ENCODE data around the gene FGF14.

FGF14 gene

GRCh38 chr13:102394158-102395053 lies 7.4 kb downstream of the FGF14 start:
- Histone ChIP-seq H3K4me1 (ENCODE audit: control insufficient read depth, low read length) (peaks cover 7% of the 10 kb centered on the region), H3K4me2 (ENCODE audit: low read length) (peak overlapping the region; percentile 60)

GRCh38 chr13:102392481-102393209 lies 9.2 kb downstream of the FGF14 start:
- Histone ChIP-seq H3K27ac (ENCODE audit: low read depth, low read length) (no peak overlapping the region), H3K27me3 (ENCODE audit: control insufficient read depth, low read length) (no peaks in the 10 kb centered on the region), H3K4me2 (ENCODE audit: low read length) (no peak overlapping the region), H4K20me1 (ENCODE audit: control insufficient read depth, insufficient read depth, low read depth, low read length) (no peaks in the 10 kb centered on the region), H3K9me2 (replicated peaks; ENCODE audit: control insufficient read depth, low read length) (no peaks in the 10 kb centered on the region), H3K36me3 (ENCODE audit: control insufficient read depth, low read length) (no peaks in the 10 kb centered on the region), H3K4me3 (ENCODE audit: low read length) (no peak overlapping the region), H3K79me2 (ENCODE audit: control insufficient read depth, low read length) (no peaks in the 10 kb centered on the region), H3K4me1 (ENCODE audit: control insufficient read depth, low read length) (peaks cover 7% of the 10 kb centered on the region), H3K9me3 (ENCODE audit: control insufficient read depth, insufficient read depth, low read length) (no peaks in the 10 kb centered on the region), H3F3A (ENCODE audit: control insufficient read depth, insufficient read depth) (no peaks in the 10 kb centered on the region)
- TF ChIP-seq EZH2phosphoT487 (IDR thresholded peaks at IDR 0.05; ENCODE audit: borderline replicate concordance, low read length) (no peak), CTCF (IDR thresholded peaks at IDR 0.05; ENCODE audit: low read depth, low read length, poor library complexity, severe bottlenecking) (no peak)

More at GRCh38 chr13:102394158-102395053, 7.4 kb downstream of the FGF14 start:
- no peaks in the 10 kb centered on the region for H3K27me3 ChIP-seq (ENCODE audit: control insufficient read depth, low read length)
- peak overlapping the region; percentile 74 for H3K4me3 ChIP-seq (ENCODE audit: low read length)
- no peaks in the 10 kb centered on the region for H3K9me3 ChIP-seq (ENCODE audit: control insufficient read depth, insufficient read depth, low read length)
- H4K20me1 ChIP-seq (ENCODE audit: control insufficient read depth, insufficient read depth, low read depth, low read length), result no peaks in the 10 kb centered on the region
- H3K27ac ChIP-seq (ENCODE audit: low read depth, low read length), result no peak overlapping the region
- no peaks in the 10 kb centered on the region for H3K9me2 ChIP-seq (replicated peaks; ENCODE audit: control insufficient read depth, low read length)
- H3F3A ChIP-seq (ENCODE audit: control insufficient read depth, insufficient read depth), result no peaks in the 10 kb centered on the region
- H3K36me3 ChIP-seq (ENCODE audit: control insufficient read depth, low read length), result no peaks in the 10 kb centered on the region
- TF ChIP-seq CTCF (IDR thresholded peaks at IDR 0.05; ENCODE audit: low read depth, low read length, poor library complexity, severe bottlenecking) (peak; percentile 46), EZH2phosphoT487 (IDR thresholded peaks at IDR 0.05; ENCODE audit: borderline replicate concordance, low read length) (no peak)
- H3K79me2 ChIP-seq (ENCODE audit: control insufficient read depth, low read length), result no peaks in the 10 kb centered on the region

- Histone ChIP-seq H3K27me3 (ENCODE audit: control insufficient read depth, low read length) (no peaks in the 10 kb centered on the region), H3K36me3 (ENCODE audit: control insufficient read depth, low read length) (no peaks in the 10 kb centered on the region), H3K9me3 (ENCODE audit: control insufficient read depth, insufficient read depth, low read length) (no peaks in the 10 kb centered on the region), H3K79me2 (ENCODE audit: control insufficient read depth, low read length) (no peaks in the 10 kb centered on the region), H3F3A (ENCODE audit: control insufficient read depth, insufficient read depth) (no peaks in the 10 kb centered on the region), H3K9me2 (replicated peaks; ENCODE audit: control insufficient read depth, low read length) (no peaks in the 10 kb centered on the region), H3K27ac (ENCODE audit: low read depth, low read length) (no peak overlapping the region), H3K4me2 (ENCODE audit: low read length) (no peak overlapping the region), H3K4me3 (ENCODE audit: low read length) (no peak overlapping the region), H3K4me1 (ENCODE audit: control insufficient read depth, low read length) (no peaks in the 10 kb centered on the region), H4K20me1 (ENCODE audit: control insufficient read depth, insufficient read depth, low read depth, low read length) (no peaks in the 10 kb centered on the region)
- TF ChIP-seq CTCF (IDR thresholded peaks at IDR 0.05; ENCODE audit: low read depth, low read length, poor library complexity, severe bottlenecking), result no peak
- no peak for TF ChIP-seq EZH2phosphoT487 (IDR thresholded peaks at IDR 0.05; ENCODE audit: borderline replicate concordance, low read length)
Observed at GRCh38 chr13:102386461-102386860, 15.4 kb downstream of the FGF14 start.

Measured in DOHH2 (cell line).